CD4-positive, alpha-beta T cell treated with Interferon alpha-2 for 1 hour (primary cell): ENCODE measurements around the gene TLE4.

Experiments used
- DNase-seq, 2 donors: peaks; one replicate each; pipeline ENCODE4 v3.0.0-alpha.2; 2020 to 2022

Gene TLE4

GRCh38 chr9:79572608-79573411, 1.0 kb downstream of the TLE4 start:
- peak; percentile 65 to 78 for DNase-seq

GRCh38 chr9:79573412-79573923, 1.7 kb downstream of the TLE4 start:
- DNase-seq = peak in 1 of 2 donors; percentile 35

GRCh38 chr9:79574136-79574535, 2.4 kb downstream of the TLE4 start:
- no peak for DNase-seq

GRCh38 chr9:79574781-79575180, 3.0 kb downstream of the TLE4 start:
- no peak for DNase-seq

- no peak for DNase-seq
Measured at GRCh38 chr9:79575547-79575946, 3.8 kb downstream of the TLE4 start.

- DNase-seq = no peak
Measured at GRCh38 chr9:79577969-79578723, 6.4 kb downstream of the TLE4 start.

GRCh38 chr9:79578891-79579290, 7.1 kb downstream of the TLE4 start:
- no peak for DNase-seq

GRCh38 chr9:79579624-79580023, 7.9 kb downstream of the TLE4 start:
- no peak for DNase-seq

- DNase-seq = no peak
Measured at GRCh38 chr9:79580055-79580454, 8.3 kb downstream of the TLE4 start.

- peak in 1 of 2 donors; percentile 36 for DNase-seq
Measured at GRCh38 chr9:79581388-79581787, 9.6 kb downstream of the TLE4 start.

GRCh38 chr9:79581794-79582193, 10.0 kb downstream of the TLE4 start:
- DNase-seq = peak in 1 of 2 donors; percentile 55

GRCh38 chr9:79583952-79584654, 12.3 kb downstream of the TLE4 start:
- peak; percentile 29 to 53 for DNase-seq

GRCh38 chr9:79584655-79584982, 12.9 kb downstream of the TLE4 start:
- no peak for DNase-seq

- DNase-seq = no peak
Measured at GRCh38 chr9:79588488-79589223, 16.9 kb downstream of the TLE4 start.

- DNase-seq = no peak
Measured at GRCh38 chr9:79591458-79591857, 19.7 kb downstream of the TLE4 start.

- peak in 1 of 2 donors; percentile 54 for DNase-seq
Measured at GRCh38 chr9:79592726-79593493, 21.1 kb downstream of the TLE4 start.

- DNase-seq = no peak
Measured at GRCh38 chr9:79598562-79599345, 27.0 kb downstream of the TLE4 start.

- no peak for DNase-seq
Measured at GRCh38 chr9:79600466-79600865, 28.7 kb downstream of the TLE4 start.

- no peak for DNase-seq
Measured at GRCh38 chr9:79603222-79603920, 31.6 kb downstream of the TLE4 start.

- no peak for DNase-seq
Measured at GRCh38 chr9:79604149-79604548, 32.4 kb downstream of the TLE4 start.
